Left kidney (tissue), 8 donors: Measurements from ENCODE around the gene PSMD12. TPM values are rescaled to one million over a fixed set of nuclear protein-coding genes. Genes with fewer than 3 reads are reported as not detected.
"Not testable (repeated sequence)": the region's sequence is repeated elsewhere in the genome, so short reads cannot be mapped to it uniquely, and the experiment has no call there.

Experiments
- DNase-seq: peaks from one replicate; pipeline ENCODE4 v3.0.0-alpha.2; 2013
- long read RNA-seq, 8 donors: transcript quantifications; one replicate each; lab custom pipeline, GENCODE V29; 2026
- polyA plus RNA-seq: library from polyadenylated mRNA; unstranded; fragments of 120-200 nt; gene quantifications from one replicate; pipeline ENCODE4 v1.2.1, GENCODE V29; 2013; ENCODE audit not compliant: insufficient read length

The PSMD12 gene
- 53.3 TPM for polyA plus RNA-seq
- long read RNA-seq, donor 1, full-length matches to known transcripts = 15 of 36 reads
- long read RNA-seq, donor 1, partial matches to known transcripts = 21 of 36 reads
- long read RNA-seq, donor 1, other reads (novel, unspliced or antisense) = 0 of 36 reads
- long read RNA-seq, donor 2, full-length matches to known transcripts = 17 of 17 reads
- long read RNA-seq, donor 2, partial matches to known transcripts = 0 of 17 reads
- long read RNA-seq, donor 2, other reads (novel, unspliced or antisense) = 0 of 17 reads
- long read RNA-seq, donor 3, full-length matches to known transcripts = 11 of 17 reads
- long read RNA-seq, donor 3, partial matches to known transcripts = 6 of 17 reads
- long read RNA-seq, donor 3, other reads (novel, unspliced or antisense) = 0 of 17 reads
- long read RNA-seq, donor 4 = 0 reads
- long read RNA-seq, donor 5, full-length matches to known transcripts = 18 of 23 reads
- long read RNA-seq, donor 5, partial matches to known transcripts = 5 of 23 reads
- long read RNA-seq, donor 5, other reads (novel, unspliced or antisense) = 0 of 23 reads
- long read RNA-seq, donor 6, full-length matches to known transcripts = 19 of 26 reads
- long read RNA-seq, donor 6, partial matches to known transcripts = 7 of 26 reads
- long read RNA-seq, donor 6, other reads (novel, unspliced or antisense) = 0 of 26 reads
- long read RNA-seq, donor 7, full-length matches to known transcripts = 16 of 22 reads
- long read RNA-seq, donor 7, partial matches to known transcripts = 6 of 22 reads
- long read RNA-seq, donor 7, other reads (novel, unspliced or antisense) = 0 of 22 reads
- long read RNA-seq, donor 8, full-length matches to known transcripts = 8 of 8 reads
- long read RNA-seq, donor 8, partial matches to known transcripts = 0 of 8 reads
- long read RNA-seq, donor 8, other reads (novel, unspliced or antisense) = 0 of 8 reads

DNA sequence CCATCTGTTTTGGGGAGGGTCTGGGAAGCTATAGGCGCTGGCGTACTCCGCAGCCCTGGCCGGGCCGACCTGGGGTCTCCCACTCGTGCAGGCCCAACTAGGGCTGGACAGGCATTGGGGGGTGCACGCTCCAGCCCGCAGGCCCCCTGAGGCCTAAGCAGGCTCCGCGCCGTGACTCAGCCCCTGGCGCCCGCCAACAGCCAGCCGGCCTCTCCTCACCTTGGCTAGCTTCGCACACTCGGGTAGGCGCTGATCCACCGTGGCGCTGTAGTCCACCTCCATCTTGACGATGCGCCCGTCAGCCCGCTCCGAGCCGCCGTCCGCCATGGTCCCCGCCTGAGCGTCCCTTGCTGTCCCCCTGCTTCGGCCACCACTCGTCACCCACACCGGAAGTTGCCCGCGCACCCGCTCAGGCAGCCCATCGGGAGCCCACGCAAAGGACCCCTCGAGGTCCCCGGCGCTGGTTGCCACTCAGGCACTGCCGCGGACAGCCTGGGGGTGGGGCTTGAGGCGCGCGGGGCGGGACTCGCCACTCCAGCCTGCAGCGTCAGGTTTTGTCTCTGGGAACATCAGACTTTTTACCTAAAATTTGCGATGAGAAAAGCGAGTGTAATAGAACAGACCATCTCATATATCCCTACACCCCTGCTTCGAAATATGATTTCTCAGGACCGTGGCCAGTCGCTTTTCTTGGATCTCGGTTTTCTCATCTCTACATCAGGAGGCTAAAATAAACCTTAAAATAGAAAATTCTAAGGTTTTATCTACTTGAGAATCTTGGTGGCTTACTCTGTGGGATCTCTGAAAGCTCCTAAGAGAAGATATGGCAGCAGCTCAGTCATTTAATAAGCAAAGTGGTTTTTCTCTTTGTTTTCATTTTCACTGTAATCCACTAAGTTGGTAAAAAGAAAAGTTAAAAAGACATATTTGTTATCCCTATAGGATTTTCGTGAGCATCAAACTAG is at the start of gene PSMD12:
Gene PSMD12, minus strand, starts transcription at position 385 of the 965 bp plus-strand sequence. Its CDS starts 58 bp downstream, at position 327.
- peak; percentile 91 for DNase-seq

DNA sequence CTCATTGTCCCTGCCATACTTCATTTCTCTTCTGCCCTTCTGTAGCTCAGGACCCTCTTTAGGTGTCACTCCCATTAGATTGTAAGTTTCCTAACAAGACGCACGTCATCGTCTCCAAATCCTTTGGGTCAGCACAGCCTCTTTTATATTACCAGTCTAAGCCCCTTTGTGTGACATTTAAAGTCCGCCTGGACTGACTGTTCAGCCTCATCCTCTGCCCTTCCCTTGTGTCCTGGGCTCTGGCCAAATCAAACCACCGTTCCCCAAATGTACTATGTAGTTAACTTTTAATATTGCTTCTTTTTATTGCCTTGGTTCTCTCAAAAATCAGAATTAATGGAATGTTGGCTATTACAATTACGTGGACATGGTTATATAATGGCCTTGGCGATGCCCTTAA is 48.9 kb upstream of the PSMD12 start:
- DNase-seq = no peak

DNA sequence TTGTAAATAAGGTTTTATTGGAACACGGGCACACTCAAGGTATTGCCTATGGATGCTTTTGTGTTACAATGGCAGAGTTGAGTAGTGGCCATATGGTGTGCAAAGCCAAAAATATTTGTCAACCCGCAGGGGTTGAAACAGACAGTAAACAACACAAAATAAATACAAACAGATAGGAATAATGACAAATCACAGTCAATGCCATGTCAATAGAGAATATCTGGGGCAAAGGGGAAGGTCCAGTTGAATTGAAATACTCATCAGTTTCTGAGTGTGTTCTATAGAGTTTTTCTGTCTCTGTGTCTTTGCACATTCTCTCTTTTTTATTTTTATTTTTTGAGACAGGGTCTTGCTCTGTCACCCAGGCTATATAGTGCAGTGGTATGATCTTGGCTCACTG is 48.2 kb upstream of the PSMD12 start:
- DNase-seq = no peak

DNA sequence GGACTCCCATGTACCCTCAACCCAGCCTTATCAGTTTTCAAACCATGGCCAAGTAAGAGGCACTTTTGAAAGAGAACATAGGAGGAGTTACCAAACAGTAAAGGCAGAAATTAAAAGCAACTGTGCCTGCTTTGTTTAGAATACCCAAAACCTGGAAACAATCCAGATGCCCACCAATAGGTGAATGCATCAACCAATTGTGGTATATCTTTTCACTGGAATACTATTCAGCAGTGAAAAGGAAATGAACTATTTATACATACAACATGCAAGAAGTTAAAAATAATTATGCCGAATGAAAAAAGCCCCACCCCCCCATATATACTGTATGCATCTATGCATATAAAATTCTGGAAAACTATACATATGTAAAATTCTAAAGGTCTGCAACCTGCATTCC is 47.8 kb upstream of the PSMD12 start:
- no peak for DNase-seq

DNA sequence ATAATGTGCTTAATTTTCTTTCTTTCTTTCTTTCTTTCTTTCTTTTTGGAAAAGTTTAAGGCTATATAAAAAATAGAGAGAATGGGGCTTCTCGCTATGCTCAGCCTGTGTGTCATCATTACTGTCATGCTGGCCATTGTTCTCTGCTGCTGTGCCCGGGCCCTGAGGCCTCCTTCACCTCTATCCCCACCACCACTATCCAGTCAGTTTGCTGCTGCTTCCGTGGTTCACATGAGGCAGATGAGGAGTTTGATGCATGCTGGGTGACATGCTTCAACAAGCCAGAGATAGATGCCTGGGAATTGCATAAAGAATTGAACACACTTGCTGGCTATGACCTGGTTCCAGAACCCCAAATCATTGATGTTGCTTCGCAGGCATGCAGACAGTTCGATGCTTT is 47.0 kb upstream of the PSMD12 start:
- no peak for DNase-seq

DNA sequence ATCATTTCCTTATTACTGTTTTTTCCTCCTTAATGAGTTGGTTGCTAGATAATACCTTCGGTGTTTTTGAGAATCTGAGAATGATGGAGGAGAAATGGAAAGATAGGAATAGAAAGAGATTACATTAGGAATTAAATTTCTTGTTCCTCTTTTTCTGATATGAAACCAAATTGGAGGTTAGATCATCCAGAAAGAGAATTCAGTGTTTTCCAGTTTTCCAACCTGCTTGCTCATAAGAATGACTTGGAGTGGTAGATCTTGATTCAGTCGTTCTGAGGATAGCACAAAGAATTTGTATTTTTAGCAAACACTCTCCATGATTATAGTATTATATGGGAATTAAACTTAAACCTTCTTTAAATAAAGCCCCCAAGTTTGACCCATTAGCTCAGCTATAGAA is 46.6 kb upstream of the PSMD12 start:
- DNase-seq = no peak

DNA sequence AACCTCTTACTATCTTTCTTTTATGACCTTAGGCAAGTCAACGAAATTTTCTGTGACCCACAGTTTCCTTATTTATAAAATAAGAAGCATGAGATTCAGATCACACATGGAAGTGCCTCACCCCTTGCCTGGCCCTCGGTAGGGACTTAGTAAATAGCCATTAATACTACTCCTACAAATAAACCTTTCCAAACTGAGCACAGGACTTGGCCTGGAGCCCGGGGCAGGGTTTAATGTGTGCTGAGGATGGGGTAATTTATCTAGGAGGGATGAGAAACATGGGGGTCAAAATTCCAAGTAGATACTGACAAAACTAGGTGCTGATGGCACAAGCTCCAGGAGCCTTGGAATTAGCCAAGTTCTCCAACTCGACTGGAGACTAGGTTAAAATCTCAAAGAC is 45.7 kb upstream of the PSMD12 start:
- no peak for DNase-seq

DNA sequence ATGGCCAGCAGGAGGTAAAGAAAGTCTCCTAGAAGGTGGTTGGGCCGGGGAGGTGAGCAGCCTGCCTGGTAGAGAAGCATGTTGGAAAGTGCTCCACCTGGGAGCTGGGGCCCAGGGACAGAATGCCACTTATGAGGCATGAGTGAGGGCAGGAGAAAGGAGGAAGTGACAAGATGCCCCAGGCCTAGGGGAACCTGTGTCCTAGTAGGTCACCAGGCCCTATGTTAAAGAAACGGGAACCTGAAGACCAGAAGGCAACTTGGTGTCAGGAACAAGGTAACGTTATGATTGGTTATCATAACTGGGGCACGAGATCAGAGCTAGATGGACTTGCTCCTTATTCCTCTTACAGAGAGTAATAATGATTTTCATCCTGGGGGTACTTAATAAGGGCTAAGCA is 45.0 kb upstream of the PSMD12 start:
- DNase-seq = no peak

DNA sequence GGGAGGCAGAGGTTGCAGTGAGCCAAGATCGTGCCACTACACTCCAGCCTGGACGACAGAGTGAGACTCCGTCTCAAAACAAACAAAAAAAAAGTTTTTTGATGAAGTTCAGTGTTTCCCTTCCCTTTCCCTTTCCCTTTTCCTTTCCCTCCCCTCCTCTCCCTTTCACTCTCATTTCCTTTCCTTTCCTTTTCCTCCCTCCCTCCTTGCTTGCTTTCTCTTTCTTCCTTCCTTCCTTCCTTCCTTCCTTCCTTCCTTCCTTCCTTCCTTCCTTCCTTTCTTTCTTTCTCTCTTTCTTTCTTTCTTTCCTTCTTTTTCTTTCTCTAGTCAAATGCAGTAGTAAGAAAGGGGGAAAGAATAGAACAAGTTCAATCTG is 42.1 kb upstream of the PSMD12 start:
- DNase-seq = not testable (repeated sequence)

DNA sequence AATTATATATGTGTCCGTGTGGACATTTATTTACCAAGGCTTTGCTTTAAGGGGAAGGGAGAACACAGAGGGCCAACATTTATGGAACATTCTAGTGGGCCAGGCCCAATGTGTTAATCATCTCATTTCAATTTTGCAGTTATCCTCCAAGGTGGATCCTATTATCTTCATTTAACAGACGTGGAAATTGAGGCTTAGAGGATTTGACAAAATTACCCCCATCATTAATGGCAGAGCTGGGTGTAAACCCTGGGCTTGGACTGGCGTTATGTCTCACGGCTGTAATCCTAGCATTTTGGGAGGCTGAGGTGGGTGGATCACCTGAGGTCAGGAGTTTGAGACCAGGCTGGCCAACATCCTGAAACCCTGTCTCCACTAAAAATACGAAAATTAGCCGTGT is 37.1 kb upstream of the PSMD12 start:
- no peak for DNase-seq

DNA sequence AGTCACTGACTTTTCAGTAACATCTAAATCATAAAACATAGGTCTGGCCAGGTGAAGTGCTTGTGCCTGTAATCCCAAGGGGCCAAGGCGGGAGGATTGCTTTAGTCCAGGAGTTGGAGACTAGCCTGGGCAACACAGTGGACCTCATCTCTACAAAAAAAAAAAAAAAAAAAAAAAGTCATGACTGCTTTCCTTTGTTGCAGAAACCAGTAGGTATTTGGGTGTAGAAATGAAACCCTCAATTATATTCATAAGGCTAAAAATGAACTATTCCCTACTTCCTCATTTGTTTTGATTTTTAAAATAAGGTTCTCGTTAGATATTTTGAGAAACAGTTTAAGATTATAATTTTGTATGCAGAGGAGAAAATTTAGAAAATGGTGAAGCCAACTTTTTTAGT is 36.7 kb upstream of the PSMD12 start:
- no peak for DNase-seq

DNA sequence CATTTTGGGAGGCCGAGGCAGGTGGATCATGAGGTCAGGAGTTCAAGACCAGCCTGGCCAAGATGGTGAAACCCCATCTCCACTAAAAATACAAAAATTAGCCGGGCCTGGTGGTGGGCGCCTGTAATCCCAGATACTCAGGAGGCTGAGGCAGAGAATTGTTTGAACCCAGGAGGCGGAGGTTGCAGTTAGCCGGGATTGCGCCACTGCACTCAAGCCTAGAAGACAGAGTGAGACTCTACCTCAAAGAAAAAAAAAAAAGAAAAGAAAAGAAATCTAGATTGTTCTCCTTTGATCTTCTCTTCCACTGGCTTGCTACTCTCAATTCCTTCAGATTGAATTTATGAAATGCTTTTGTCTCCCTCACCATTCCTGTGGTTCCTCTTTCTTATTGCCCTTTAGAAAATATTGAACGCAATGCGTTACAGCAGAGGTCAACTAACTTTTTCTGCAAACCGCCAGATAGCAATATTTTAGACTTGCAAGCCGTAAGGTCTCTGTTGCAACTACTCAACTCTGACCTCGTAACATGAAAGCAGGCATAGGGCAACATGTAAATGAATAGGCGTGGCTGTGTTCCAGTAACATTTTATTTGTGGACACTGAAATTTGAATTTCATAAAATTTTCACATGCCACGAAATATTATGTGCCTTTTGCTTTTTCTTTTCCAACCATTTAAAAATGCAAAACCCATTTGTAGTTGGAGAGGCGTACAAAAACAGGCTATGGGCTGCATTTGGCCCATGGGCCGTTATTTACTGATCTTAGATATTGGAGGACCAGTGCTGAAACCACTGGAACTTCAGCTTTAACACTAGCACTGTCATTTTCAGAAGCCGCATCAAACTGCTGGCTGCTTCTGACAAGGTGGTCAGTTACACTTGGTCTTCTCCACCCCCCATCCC is 35.5 kb upstream of the PSMD12 start:
- DNase-seq = no peak

DNA sequence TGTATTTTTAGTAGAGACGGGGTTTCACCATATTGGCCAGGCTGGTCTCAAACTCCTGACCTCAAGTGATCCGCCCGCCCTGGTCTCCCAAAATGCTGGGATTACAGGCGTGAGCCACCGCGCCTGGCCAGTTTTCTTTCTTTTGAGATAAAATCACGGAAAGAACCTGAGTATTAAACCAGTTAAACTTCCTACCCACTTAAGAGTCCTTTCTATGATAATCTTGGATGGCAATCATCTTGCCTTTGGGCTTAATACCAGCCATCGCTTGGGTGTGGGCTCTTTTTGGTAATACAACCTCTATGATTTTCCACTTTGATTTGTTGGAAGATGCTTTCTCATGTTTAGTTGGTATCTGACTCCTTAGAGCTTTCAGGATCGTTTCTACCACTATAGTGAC is 34.7 kb upstream of the PSMD12 start:
- no peak for DNase-seq

DNA sequence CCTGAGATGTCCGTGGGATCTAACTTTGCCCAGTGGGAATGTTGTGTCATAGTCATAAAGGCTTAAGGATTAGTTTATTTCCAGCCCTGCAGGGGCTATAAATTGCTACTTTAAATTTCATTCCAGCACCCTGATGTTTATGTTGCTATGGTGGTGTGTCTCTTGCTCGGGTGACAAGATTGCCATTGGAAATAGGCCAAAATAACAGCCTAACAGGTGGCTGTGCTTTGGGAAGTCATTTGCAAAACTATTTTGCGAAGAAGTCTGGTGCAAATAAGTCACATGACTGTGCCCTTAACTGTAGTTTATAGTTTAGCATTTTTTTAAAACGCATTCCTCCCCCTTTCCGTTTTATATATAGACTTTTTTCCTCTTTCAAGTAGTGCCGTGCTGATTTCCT is 33.8 kb upstream of the PSMD12 start:
- peak; percentile 47 for DNase-seq

DNA sequence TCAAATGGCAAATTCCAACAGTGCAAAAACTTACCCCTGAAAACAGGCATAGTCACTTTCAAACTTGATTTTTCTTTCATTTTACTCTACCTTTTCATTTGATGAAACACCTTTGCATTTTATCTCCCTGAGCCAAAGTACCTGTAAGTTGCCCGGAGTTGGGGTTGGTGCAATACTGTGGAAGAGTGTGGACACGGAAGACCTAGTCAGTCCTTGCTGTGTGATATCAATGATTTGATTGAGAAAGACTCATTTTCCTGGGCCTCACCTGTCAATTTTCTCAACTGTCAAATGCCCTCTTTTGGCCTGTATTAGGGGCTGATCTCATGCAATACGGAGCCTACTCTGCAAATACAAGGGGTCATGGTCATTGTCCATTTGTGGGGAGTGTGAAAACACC is 33.3 kb upstream of the PSMD12 start:
- DNase-seq = no peak

DNA sequence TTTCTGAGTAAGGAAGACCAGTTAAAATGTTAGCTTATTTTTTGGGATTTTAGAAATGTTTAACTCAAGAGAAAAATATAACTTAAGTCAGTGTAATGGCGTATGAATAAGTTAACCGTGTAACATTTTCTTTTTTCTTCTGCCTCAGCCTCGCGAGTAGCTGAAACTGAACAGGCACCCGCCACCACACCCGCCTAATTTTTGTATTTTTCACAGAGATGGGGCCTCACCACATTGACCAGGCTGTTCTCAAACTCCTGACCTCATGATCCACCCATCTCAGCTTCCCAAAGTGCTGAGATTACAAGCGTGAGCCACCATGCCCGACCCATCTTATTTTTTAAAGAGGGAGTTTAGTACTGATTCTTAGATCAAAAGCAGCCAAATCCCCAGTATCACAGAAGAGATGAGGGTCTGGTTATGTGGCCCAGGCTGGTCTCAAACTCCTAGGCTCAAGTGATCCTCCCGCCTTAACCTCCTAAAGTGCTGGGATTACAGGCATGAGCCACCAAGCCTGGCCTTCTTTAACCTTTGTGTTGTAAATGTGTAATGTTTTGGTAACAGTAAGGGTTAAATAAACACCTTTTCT is 27.5 kb upstream of the PSMD12 start:
- DNase-seq = no peak

DNA sequence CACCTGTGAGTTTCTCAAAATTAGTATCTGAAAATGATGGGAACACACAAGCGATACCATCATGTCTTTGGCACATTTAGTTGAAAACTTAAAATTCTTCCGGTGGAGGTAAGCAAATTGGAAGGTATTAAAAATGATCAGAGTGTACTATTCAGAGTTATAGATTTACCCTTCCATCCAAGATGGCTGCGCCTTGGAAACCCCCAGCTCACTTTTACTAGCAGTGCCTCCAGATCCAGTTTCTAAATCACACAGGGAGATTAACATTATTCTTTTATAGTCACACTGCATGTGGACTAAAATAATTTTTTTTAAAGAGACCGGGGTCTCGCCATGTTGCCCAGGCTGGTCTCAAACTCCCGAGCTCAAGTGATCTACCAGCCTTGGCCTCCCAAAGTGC is 25.7 kb upstream of the PSMD12 start:
- DNase-seq = no peak

DNA sequence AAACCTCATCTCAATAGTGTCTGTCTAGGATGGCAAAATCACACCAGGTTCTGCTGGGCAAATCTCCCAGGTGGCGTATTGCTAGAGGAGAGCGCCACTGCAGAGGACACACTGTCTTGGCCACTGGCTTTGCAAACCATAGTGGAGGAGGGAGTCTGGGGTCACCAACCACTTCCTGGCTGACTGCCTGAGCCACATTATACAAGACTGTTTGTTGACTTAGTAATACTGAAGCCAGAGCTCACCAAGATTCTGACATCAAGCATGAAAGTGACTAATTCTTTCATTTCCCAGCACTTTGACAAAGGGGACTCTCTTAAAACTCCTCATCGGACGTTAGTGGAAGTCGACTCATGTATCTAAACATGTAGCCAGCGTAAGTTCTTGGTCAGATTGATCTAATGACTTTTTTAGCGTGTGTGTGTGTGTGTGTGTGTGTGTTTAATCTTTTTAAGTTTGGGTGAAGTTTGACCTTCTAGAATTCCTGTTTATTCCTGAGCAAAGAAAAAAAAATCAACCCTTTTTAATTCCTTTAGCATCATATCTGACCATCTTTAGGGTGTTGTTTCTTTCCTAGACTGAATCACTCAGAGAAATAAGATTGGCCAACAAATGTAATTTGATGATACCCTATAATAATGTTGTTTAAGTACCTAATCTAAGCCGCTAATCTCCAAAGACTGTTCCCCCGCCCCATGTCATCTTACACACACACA is 24.4 kb upstream of the PSMD12 start:
- peak; percentile 76 for DNase-seq

DNA sequence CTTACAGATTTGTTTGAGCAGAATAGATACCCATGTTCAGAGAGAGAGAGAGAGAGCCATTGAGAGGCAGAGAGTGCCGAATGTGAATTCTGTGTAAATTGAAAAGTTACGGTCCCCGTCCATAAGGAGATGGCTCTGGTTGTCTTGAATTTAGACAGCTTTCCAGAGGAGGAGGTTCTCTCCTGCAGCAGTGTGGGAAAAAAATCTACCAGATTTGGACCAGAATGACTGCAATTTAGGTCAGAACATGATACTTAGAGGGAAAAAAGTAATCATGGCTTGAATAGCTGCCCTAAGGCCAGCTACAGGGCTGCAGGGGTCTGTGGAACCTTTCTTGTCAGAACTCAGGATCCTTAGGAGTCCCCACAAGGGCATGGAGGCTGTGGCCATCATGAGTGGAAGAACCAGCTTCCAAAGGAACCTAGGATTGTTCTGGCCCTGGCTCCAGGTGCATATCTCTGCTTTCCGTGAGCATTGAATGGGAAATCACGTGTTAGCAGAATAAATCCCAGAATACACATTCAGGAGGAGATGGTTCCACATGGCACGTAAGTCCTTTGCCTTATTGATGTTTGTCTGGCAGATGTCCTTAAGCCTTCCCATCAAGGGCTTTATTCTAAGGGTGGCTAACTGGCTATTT is 23.7 kb upstream of the PSMD12 start:
- no peak for DNase-seq
